Measurements from ENCODE around the gene IQCC.

The IQCC gene

GRCh38 chr1:32221980-32222755 lies 16.7 kb downstream of the IQCC start, which contains the start of the genes EIF3I and TMEM234:
Gene EIF3I (plus strand): TSS chr1:32222407. CDS start chr1:32222442, 35 bp downstream.
Gene TMEM234 (minus strand): TSS chr1:32222353. CDS start chr1:32222322, 31 bp downstream.
- peak; percentile 88 for DNase-seq (ENCODE audit: insufficient read length, low spot score)
- FAIRE-seq: peak; percentile 36

GRCh38 chr1:32223683-32224082 lies 18.2 kb downstream of the IQCC start:
- FAIRE-seq (no peak), DNase-seq (ENCODE audit: insufficient read length, low spot score) (no peak)

- DNase-seq (ENCODE audit: insufficient read length, low spot score) (no peak), FAIRE-seq (no peak)
Observed at GRCh38 chr1:32224285-32224684, 18.8 kb downstream of the IQCC start.

DNA sequence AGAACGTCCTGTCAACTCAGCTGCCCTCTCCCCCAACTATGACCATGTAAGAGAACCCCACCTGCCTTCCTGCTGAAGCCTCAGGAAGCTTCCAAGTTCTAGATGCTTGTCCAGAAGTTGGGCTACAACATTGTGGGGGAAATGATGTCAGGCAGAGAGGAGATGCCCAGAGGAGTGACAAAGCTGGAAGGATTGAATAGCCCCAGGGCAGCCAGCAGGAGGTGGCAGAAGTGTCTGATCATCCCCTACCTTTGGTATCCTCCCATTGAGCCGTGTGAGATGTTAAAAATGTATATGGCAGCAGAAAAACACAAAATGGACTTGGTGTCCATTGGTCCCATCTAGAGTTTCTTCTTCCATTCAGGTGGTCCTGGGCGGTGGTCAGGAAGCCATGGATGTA lies 23.3 kb downstream of the IQCC start:
- FAIRE-seq (no peak), DNase-seq (ENCODE audit: insufficient read length, low spot score) (no peak)

GRCh38 chr1:32231843-32232432 lies 26.5 kb downstream of the IQCC start:
- FAIRE-seq (no peak), DNase-seq (ENCODE audit: insufficient read length, low spot score) (no peak)

DNA sequence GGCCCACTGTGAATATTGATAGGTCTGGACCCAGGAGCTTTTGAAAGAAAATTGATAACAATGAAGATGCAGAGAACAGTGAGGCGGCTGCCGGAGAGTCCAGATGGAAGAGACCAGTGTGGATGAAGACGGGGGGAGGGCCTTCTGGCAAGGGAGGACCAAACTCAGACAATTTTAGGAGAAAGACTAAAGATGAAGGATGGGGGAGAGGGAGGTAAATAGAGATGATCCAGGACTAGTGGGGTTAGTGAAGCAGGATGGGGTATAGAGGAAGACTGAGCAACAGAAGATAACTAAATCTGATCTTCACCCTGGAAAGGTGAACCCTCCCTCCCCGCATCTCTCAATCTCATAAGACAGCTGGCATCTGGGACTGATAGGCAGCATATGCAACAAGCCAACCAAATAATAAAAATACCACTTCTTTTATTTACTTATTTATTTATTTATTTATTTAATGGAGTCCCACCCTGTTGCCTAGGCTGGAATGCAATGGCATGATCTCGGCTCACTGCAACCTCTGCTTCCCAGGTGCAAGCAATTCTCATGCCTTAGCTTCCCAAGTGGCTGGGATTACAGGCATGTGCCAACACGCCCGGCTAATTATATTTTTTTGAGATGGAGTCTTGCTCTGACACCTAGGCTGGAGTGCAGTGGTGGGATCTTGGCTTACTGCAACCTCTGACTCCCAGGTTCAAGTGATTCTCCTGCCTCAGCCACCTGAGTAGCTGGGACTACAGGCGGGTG lies 27.3 kb downstream of the IQCC start:
- DNase-seq (ENCODE audit: insufficient read length, low spot score) (no peak), FAIRE-seq (no peak)

- FAIRE-seq (no peak), DNase-seq (ENCODE audit: insufficient read length, low spot score) (no peak)
Observed at GRCh38 chr1:32234792-32235191, 29.3 kb downstream of the IQCC start.

DNA sequence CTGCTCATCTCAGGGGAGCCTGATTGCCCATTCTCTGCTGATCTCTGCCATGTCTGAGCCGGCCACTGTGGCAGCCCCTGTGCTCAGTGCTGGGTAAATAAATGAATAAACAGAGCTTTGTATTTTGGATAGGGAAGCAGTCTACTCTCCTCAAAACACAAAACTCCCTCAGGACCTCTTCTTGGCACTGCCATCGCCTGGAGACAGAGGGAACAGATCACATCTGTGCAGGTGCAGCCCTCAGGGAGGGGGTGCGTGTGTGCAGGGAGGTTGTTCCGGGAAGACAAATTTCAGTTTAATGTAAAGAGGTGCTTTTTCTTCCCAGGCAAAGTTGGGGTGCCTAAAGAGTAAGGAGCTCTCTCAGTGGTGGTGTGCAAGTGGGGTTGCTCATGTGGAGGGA lies 33.9 kb downstream of the IQCC start:
- DNase-seq (ENCODE audit: insufficient read length, low spot score): no peak
- FAIRE-seq: no peak

GRCh38 chr1:32239790-32240139 lies 34.3 kb downstream of the IQCC start:
- FAIRE-seq (no peak), DNase-seq (ENCODE audit: insufficient read length, low spot score) (no peak)

DNA sequence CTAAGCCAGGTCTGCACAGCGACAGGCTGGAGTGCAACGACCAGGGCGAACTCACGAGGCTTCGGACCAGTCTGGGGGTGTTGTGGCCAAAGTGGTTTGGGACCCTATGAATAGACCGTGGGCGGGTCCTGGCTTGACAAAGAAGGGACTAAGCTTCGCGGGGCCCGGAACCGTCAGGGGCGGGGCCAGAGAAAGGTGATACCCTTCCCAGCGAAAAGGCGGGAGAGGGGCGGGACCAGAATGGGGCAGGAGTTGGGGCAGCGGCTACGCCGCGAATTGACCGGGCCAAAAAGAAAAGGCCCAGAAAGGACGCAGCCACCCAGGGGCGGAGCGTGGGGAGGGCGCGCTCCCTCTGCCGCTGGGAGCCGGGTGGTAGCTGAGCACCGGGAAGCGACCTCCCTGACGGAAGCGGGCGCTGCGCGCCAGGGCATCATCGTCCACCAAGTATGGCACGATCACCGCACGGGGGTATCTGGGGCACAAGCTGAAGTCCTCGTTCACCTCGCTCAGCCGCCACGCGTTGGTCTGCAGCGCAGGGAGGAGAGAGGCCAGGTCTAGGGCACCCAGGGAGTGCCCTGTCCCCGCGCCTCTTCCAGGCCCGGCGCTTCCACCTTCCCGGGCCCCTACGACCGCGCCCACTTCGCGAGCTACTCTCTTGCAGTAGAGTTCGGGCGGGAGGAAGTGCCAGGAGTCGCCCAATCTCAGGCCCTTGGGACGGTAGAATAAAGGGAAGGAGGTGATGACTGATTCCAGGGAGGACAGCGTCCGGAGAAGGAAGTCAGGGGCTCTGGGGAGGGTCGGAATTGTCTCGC lies 34.9 kb downstream of the IQCC start:
- DNase-seq (ENCODE audit: insufficient read length, low spot score) (no peak), FAIRE-seq (no peak)

GRCh38 chr1:32241001-32241763 lies 35.7 kb downstream of the IQCC start:
- DNase-seq (ENCODE audit: insufficient read length, low spot score): no peak
- FAIRE-seq: no peak

DNA sequence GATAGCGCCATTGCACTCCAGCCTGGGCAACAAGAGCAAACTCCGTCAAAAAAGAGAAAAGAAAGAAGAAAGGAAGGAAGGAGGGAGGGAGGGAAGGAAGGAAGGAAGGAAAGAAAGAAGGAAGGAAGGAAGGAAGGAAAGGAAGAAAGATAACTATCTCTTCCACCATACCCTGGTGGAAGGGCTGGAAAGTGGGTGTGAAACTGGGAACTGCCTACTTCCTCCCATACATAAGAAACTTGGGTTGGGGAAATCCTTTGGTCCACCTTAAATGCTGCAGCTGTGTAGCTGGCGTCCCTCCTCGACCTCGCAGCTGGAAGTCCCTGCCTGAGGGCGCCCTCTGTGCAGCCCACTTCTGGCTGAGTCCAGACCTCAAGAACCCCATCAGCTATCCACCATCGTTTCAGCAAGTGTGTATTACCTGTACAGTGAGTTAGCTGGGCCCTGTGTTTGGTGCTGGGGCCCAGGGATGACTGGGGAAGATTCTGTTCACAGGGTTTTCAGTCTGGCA lies 36.9 kb downstream of the IQCC start:
- FAIRE-seq: no peak
- no peak for DNase-seq (ENCODE audit: insufficient read length, low spot score)

DNA sequence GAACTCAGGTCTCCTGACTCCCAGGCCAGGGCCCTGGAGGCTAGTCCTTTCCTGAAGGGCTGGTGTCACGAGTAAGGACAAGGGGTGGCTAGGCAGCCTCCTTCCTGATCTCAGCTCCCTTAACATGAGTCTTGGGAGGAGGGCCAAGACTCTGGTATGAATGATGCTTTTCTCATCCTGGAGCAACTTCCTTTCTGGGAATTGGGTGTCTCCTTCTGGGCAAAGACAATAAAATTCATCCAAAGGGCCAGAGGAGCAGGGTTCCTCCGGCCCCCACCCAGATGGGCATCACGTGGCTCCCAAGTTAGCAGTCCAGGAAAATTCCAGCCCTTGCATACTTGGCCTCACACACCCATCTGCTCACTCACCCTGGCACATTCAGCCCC lies 41.4 kb downstream of the IQCC start, which contains the start of gene FAM167B:
Gene FAM167B, plus strand, starts transcription at position 335 of the 386 bp plus-strand sequence. CDS start 200 bp downstream, outside the sequence.
- DNase-seq (ENCODE audit: insufficient read length, low spot score) (peak; percentile 53), FAIRE-seq (no peak)

GRCh38 chr1:32247452-32247851 lies 42.0 kb downstream of the IQCC start:
- DNase-seq (ENCODE audit: insufficient read length, low spot score) (no peak), FAIRE-seq (no peak)

DNA sequence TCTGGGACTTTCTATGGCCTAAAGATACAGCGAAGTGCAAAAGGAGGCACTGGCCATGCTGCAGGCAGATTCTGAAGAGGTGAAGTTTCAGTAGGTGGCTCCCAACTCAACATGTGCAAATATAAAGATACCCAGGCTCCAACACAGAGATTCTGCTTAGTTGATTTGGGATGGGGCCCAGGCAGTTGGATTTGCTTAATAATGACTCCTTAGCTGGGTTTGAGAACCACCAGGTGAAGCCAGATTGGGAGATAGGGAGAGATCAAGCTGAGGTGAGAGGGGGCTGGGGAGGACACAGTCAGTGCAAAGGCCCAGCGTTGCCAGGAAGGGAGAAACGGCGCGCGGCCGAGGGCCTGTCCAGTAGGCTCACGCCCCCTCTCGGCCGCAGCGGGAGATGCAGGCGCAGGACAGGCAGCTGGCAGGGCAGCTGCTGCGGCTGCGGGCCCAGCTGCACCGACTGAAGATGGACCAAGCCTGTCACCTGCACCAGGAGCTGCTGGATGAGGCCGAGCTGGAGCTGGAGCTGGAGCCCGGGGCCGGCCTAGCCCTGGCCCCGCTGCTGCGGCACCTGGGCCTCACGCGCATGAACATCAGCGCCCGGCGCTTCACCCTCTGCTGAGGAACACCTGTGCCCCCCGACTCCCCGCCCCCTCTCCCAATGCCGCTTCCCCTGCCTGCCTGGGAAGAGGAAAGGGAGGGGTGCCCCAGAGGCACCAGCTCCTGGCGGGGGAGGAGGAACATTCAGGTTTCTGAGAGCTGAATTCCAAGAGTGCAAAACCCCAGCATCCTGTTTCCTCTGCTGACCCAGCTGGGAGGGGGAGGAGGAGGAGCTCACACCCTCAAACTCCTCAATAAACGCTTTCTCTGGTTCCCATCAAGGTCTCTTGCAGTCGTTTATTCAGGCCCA lies 42.8 kb downstream of the IQCC start:
- DNase-seq (ENCODE audit: insufficient read length, low spot score): peak; percentile 59
- no peak for FAIRE-seq

- FAIRE-seq: no peak
- DNase-seq (ENCODE audit: insufficient read length, low spot score): peak; percentile 42
Observed at GRCh38 chr1:32249831-32250525, 44.5 kb downstream of the IQCC start.

GRCh38 chr1:32250893-32251716 lies 45.6 kb downstream of the IQCC start, which contains the start of gene LCK:
Gene LCK (plus strand): TSS chr1:32251265. CDS start chr1:32274330, 23,065 bp downstream.
- FAIRE-seq: no peak

More at GRCh38 chr1:32250893-32251716, 45.6 kb downstream of the IQCC start, which contains the start of gene LCK:
- no peak for DNase-seq (ENCODE audit: insufficient read length, low spot score)
